HCT116 (cell line): ENCODE measurements around the gene C9orf50. TPM values are rescaled to one million over a fixed set of nuclear protein-coding genes. Genes with fewer than 3 reads are reported as not detected.

Experiments
- ATAC-seq: fragments of 200-7000 bp; cut with Tn5 transposase; 2 replicates; pipeline ENCODE4 v1.9.1; 2020; ENCODE audit warnings: mild to moderate bottlenecking, moderate library complexity
- BruUV-seq: library from RNA; stranded (reverse); fragments of 400-500 nt; replicated peaks from 2 replicates; lab custom pipeline; 2021; lab: Mats Ljungman, UMichigan
- CTCF ChIA-PET: fragments of 300-600 bp; sonication (Branson Sonifier 250); formaldehyde crosslinking; loops from one replicate; lab custom pipeline; 2021; ENCODE audit warnings: antibody characterized with exemption; lab: Charles Lee
- POLR2A ChIA-PET: fragments of 300-600, 350-600 bp; sonication (Branson Sonifier 250); formaldehyde crosslinking; loops from one replicate; lab custom pipeline; 2021; ENCODE audit warnings: antibody characterized with exemption; lab: Charles Lee
- RAD21 ChIA-PET, 2 experiments: fragments of 300-600 bp; sonication (Branson Sonifier 250); formaldehyde crosslinking; loops; one replicate each; lab custom pipeline; 2023; ENCODE audit warnings: low total read pairs in 2 of 2; ENCODE audit not compliant: uncharacterized antibody in 2 of 2, unreplicated experiment in 2 of 2, low non-redundant PET in 1 of 2; lab: Charles Lee
- DNase-seq: peaks from one replicate; pipeline ENCODE4 v3.0.0-alpha.2; 2010; ENCODE audit warnings: low read depth, low spot score
- H2AFZ ChIP-seq: fragments of 200-600 bp; shearing (Covaris generic), sonication (generic); 2 replicates; pipeline ENCODE4 v1.6.1; 2017; ENCODE audit warnings: low read depth, mixed run types, mixed read lengths, antibody characterized with exemption, low read length; ENCODE audit not compliant: poor library complexity, severe bottlenecking
- H3K27ac ChIP-seq: 2 replicates; pipeline ENCODE4 v1.5.1; 2012; ENCODE audit warnings: low read depth, low read length
- H3K27me3 ChIP-seq: fragments of 200-600 bp; sonication (generic); 2 replicates; pipeline ENCODE4 v1.6.1; 2016; ENCODE audit warnings: mixed run types, low read length, mixed read lengths; ENCODE audit not compliant: insufficient read depth
- H3K36me3 ChIP-seq, 2 experiments: fragments of 200-500 bp in 1 of 2; fragments of 200-600 bp in 1 of 2; sonication (Bioruptor generic) in 1 of 2; sonication (generic) in 1 of 2; 2 replicates each; pipeline versions ENCODE4 v1.5.1 to v1.6.1; 2014 to 2016; ENCODE audit warnings: low read length in 2 of 2, inconsistent platforms in 1 of 2, mixed read lengths in 1 of 2, mixed run types in 1 of 2; ENCODE audit not compliant: insufficient read depth in 2 of 2, control insufficient read depth in 1 of 2
- H3K4me1 ChIP-seq, 2 experiments: fragments of 200-600 bp in 1 of 2; sonication (generic) in 1 of 2; 2 replicates each; pipeline versions ENCODE4 v1.5.1 to v1.6.1; 2012 to 2017; ENCODE audit warnings: low read length in 2 of 2, inconsistent platforms in 1 of 2, mild to moderate bottlenecking in 1 of 2, mixed read lengths in 1 of 2, mixed run types in 1 of 2, moderate library complexity in 1 of 2; ENCODE audit not compliant: insufficient read depth in 2 of 2, control insufficient read depth in 1 of 2
- H3K4me2 ChIP-seq: fragments of 200-600 bp; sonication (generic); 2 replicates; pipeline ENCODE4 v1.6.1; 2017; ENCODE audit warnings: mixed run types, low read length, mixed read lengths
- H3K4me3 ChIP-seq, 2 experiments: fragments of 200-600 bp in 1 of 2; sonication (generic) in 1 of 2; replicated peaks in 1 of 2; 2 replicates each; pipeline ENCODE4 v1.5.1; 2011 to 2016; ENCODE audit warnings: low read length in 2 of 2, control low read depth in 1 of 2, low read depth in 1 of 2, mild to moderate bottlenecking in 1 of 2, mixed read lengths in 1 of 2, mixed run types in 1 of 2
- H3K79me2 ChIP-seq: fragments of 200-600 bp; sonication (generic); 2 replicates; pipeline ENCODE4 v1.6.1; 2017; ENCODE audit warnings: mild to moderate bottlenecking, mixed run types, low read length, moderate library complexity, mixed read lengths; ENCODE audit not compliant: insufficient read depth
- H3K9ac ChIP-seq: fragments of 200-600 bp; sonication (generic); 2 replicates; pipeline ENCODE4 v1.6.1; 2016; ENCODE audit warnings: low read length, mixed read lengths
- H3K9me2 ChIP-seq: fragments of 200-600 bp; sonication (generic), shearing (Covaris generic); 2 replicates; pipeline ENCODE4 v1.6.1; 2017; ENCODE audit warnings: mixed run types, mild to moderate bottlenecking, moderate library complexity; ENCODE audit not compliant: insufficient read depth
- H3K9me3 ChIP-seq, 2 experiments: fragments of 200-500 bp in 1 of 2; fragments of 200-600 bp in 1 of 2; sonication (Bioruptor generic) in 1 of 2; sonication (generic) in 1 of 2; 2 replicates each; pipeline ENCODE4 v1.6.1; 2014 to 2017; ENCODE audit warnings: low read length in 2 of 2, mixed read lengths in 2 of 2, inconsistent platforms in 1 of 2, low read depth in 1 of 2, mild to moderate bottlenecking in 1 of 2, mixed run types in 1 of 2, moderate library complexity in 1 of 2; ENCODE audit not compliant: control insufficient read depth in 1 of 2, insufficient read depth in 1 of 2
- H4K20me1 ChIP-seq: fragments of 200-600 bp; sonication (generic), shearing (Covaris generic); 2 replicates; pipeline ENCODE4 v1.6.1; 2017; ENCODE audit warnings: mixed run types, mild to moderate bottlenecking, moderate library complexity; ENCODE audit not compliant: insufficient read depth
- CBX3 ChIP-seq: IDR thresholded peaks from 2 replicates; pipeline ENCODE4 v1.6.1; 2012; ENCODE audit warnings: low read depth
- CEBPB ChIP-seq: IDR thresholded peaks from 2 replicates; pipeline ENCODE4 v1.6.1; 2012; ENCODE audit warnings: low read depth
- EGR1 ChIP-seq: IDR thresholded peaks from 2 replicates; pipeline ENCODE4 v1.6.1; 2012; ENCODE audit warnings: low read depth
- FOSL1 ChIP-seq: IDR thresholded peaks from 2 replicates; pipeline ENCODE4 v1.6.1; 2012; ENCODE audit warnings: low read depth
- JUND ChIP-seq: IDR thresholded peaks from 2 replicates; pipeline ENCODE4 v1.6.1; 2012
- POLR2AphosphoS5 ChIP-seq: IDR thresholded peaks from 2 replicates; pipeline ENCODE4 v1.6.1; 2011; ENCODE audit warnings: mild to moderate bottlenecking, low read depth, low read length, moderate library complexity
- RAD21 ChIP-seq: IDR thresholded peaks from 2 replicates; pipeline ENCODE4 v1.6.1; 2012; ENCODE audit warnings: low read depth, mild to moderate bottlenecking
- SP1 ChIP-seq: IDR thresholded peaks from 2 replicates; pipeline ENCODE4 v1.6.1; 2012; ENCODE audit warnings: low read depth
- ZNF274 ChIP-seq: fragments of 200-500 bp; sonication (Bioruptor generic); IDR thresholded peaks from 2 replicates; pipeline ENCODE4 v1.6.1; 2014; ENCODE audit warnings: mild to moderate bottlenecking, low read depth, low read length, inconsistent platforms
- intact Hi-C: fragments of 100-400 bp; cut with micrococcal nuclease; formaldehyde crosslinking; loops from 2 replicates; pipeline ENCODE4 v1.10.0; 2022
- total RNA-seq: library from RNA; stranded (reverse); gene quantifications from one replicate; pipeline ENCODE4 v1.2.1, GENCODE V29; 2021; ENCODE audit not compliant: unreplicated experiment
- TF ChIP-seq, protein P1 (sequence below), 3 experiments: fragments of 200-600 bp in 1 of 3; sonication (generic) in 1 of 3; IDR thresholded peaks in 2 of 3; conservative IDR thresholded peaks in 1 of 3; 2 replicates each; pipeline ENCODE4 v1.5.1; 2012 to 2017; ENCODE audit warnings: low read depth in 2 of 3, low read length in 2 of 3, antibody characterized with exemption in 1 of 3, borderline replicate concordance in 1 of 3, control low read depth in 1 of 3, mild to moderate bottlenecking in 1 of 3, mixed read lengths in 1 of 3, mixed run types in 1 of 3, moderate library complexity in 1 of 3; ENCODE audit not compliant: insufficient read depth in 1 of 3
- TF ChIP-seq, protein P2 (sequence below): IDR thresholded peaks from 2 replicates; pipeline ENCODE4 v1.6.1; 2011; ENCODE audit warnings: mild to moderate bottlenecking, low read length, moderate library complexity; ENCODE audit not compliant: insufficient replicate concordance; ENCODE audit errors: extremely low read depth
- TF ChIP-seq, protein P3 (sequence below): IDR thresholded peaks from 2 replicates; pipeline ENCODE4 v1.6.1; 2012

C9orf50 gene
- total RNA-seq, 1 experiment from 2014 or later, result not detected

DNA sequence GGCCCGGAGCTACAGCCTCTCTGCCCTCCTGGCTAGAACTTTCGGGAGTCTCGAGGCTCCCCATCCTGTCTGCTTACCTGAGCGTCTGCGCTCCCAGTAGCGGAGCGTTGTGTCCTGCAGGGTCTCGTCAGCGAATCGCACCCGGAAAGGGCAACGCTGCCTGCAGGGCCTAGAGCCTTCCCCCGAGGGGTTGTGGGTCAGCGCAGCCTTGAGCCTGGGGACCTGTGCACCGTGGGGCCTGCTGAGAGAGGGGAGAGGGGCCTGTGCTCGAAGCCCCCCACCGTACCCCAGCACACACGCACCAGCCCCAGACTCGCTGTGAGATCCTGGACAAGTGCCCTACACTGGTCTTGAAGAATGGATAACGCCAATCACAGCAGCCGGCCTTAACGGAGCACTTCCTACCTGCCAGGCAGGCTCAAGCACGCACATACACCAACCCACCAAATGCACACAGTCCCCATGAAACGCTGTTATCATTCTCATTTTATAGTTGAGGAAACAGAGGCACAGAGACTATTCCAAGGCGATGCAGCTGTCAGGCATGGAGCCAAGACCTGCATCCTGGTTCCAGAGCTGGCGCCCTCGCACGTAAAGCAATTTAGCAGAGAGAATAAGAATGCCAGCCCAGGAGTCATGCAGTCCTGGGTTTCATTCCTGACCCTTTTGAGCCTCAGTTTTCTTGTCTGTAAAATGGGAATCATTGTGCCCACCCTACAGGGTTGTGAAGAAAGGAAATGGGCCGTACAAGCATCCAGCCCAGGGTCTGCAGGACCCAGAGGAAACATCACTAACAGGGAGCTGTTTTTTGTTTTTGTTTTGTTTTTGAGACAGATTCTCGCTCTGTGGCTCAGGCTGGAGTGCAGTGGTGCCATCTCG lies 5.3 kb downstream of the C9orf50 start:
- Histone ChIP-seq H3K27ac (no peak overlapping the region), H3K4me3 (no peak overlapping the region), H3K9me3 (no peaks in the 10 kb centered on the region), H3K9me2 (no peaks in the 10 kb centered on the region), H4K20me1 (no peaks in the 10 kb centered on the region), H3K9ac (no peak overlapping the region), H2AFZ (no peak overlapping the region), H3K4me1 (peaks cover 32 to 55% of the 10 kb centered on the region in 2 experiments), H3K27me3 (no peaks in the 10 kb centered on the region), H3K79me2 (no peaks in the 10 kb centered on the region; the same call in 1 of the 2 replicates), H3K36me3 (no peaks in the 10 kb centered on the region), H3K4me2 (no peak overlapping the region)
- ChIA-PET CTCF (no interaction called here), RAD21 (no interaction called here), POLR2A (no interaction called here)
- ATAC-seq (no peak), DNase-seq (no peak)
- intact Hi-C loops, result loop anchor here (2.0 kb wide), 1 partner anchor 439 kb away; no protein-coding TSS in a partner anchor
- BruUV-seq, result no TSS peak
- TF ChIP-seq FOSL1, result no peak
- TF ChIP-seq POLR2AphosphoS5, result peak; percentile 23; the same call in 1 of the 2 replicates
- no peak for TF ChIP-seq SP1

DNA sequence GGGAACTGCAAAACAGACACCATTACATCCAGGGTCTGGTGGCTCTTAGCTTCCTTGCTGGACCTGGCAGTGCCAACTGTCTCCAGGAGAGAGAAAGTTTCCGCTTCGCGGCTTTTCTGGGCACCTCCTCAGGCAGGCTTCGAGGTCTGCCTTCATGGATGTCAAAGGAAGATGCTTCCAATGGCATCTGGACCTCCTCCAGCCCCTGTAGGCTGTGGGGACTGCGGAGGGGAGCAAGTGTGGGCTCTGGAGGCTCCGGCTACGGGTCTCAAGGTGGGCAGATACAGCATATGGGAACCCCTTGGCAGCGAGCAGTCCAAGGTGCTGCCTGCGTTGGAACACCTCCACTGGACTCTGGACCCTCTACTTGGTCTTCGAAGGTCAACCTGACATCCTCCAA lies 6.0 kb downstream of the C9orf50 start:
- no TSS peak for BruUV-seq
- Histone ChIP-seq H3K4me1 (peaks cover 33 to 61% of the 10 kb centered on the region in 2 experiments), H3K27me3 (no peaks in the 10 kb centered on the region), H3K9ac (no peak overlapping the region), H3K27ac (no peak overlapping the region)
- TF ChIP-seq, protein P1, sequence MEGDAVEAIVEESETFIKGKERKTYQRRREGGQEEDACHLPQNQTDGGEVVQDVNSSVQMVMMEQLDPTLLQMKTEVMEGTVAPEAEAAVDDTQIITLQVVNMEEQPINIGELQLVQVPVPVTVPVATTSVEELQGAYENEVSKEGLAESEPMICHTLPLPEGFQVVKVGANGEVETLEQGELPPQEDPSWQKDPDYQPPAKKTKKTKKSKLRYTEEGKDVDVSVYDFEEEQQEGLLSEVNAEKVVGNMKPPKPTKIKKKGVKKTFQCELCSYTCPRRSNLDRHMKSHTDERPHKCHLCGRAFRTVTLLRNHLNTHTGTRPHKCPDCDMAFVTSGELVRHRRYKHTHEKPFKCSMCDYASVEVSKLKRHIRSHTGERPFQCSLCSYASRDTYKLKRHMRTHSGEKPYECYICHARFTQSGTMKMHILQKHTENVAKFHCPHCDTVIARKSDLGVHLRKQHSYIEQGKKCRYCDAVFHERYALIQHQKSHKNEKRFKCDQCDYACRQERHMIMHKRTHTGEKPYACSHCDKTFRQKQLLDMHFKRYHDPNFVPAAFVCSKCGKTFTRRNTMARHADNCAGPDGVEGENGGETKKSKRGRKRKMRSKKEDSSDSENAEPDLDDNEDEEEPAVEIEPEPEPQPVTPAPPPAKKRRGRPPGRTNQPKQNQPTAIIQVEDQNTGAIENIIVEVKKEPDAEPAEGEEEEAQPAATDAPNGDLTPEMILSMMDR (IDR thresholded peaks at IDR 0.05 in 2 of 3, conservative IDR thresholded peaks at IDR 0.05 in 1 of 3; ENCODE audit: borderline replicate concordance in 1 of 3, insufficient read depth in 1 of 3, low read depth in 2 of 3, low read length in 2 of 3), result no peak
- TF ChIP-seq CBX3 (no peak), SP1 (no peak), ZNF274 (no peak), EGR1 (no peak), JUND (no peak), RAD21 (no peak), CEBPB (no peak)
- TF ChIP-seq, protein P2, sequence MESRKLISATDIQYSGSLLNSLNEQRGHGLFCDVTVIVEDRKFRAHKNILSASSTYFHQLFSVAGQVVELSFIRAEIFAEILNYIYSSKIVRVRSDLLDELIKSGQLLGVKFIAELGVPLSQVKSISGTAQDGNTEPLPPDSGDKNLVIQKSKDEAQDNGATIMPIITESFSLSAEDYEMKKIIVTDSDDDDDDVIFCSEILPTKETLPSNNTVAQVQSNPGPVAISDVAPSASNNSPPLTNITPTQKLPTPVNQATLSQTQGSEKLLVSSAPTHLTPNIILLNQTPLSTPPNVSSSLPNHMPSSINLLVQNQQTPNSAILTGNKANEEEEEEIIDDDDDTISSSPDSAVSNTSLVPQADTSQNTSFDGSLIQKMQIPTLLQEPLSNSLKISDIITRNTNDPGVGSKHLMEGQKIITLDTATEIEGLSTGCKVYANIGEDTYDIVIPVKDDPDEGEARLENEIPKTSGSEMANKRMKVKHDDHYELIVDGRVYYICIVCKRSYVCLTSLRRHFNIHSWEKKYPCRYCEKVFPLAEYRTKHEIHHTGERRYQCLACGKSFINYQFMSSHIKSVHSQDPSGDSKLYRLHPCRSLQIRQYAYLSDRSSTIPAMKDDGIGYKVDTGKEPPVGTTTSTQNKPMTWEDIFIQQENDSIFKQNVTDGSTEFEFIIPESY, result no peak
- TF ChIP-seq, protein P3, sequence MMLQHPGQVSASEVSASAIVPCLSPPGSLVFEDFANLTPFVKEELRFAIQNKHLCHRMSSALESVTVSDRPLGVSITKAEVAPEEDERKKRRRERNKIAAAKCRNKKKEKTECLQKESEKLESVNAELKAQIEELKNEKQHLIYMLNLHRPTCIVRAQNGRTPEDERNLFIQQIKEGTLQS, result no peak
- TF ChIP-seq, all 23 proteins: peak for 0
- ChIA-PET RAD21 (interaction anchor here in 1 of 2 experiments (1.1 kb wide), 1 partner anchor 9 kb away, joined by 9 read pairs; no protein-coding TSS in a partner anchor), CTCF (interaction anchor here (0.6 to 1.7 kb wide), 2 partner anchors 10 to 472 kb away, joined by 3 to 13 read pairs; no protein-coding TSS in a partner anchor), POLR2A (no interaction called here)
- Histone ChIP-seq H3K9me3 (no peaks in the 10 kb centered on the region), H2AFZ (no peak overlapping the region), H3K4me3 (no peak overlapping the region), H3K36me3 (no peaks in the 10 kb centered on the region), H3K9me2 (no peaks in the 10 kb centered on the region), H4K20me1 (no peaks in the 10 kb centered on the region), H3K4me2 (no peak overlapping the region), H3K79me2 (no peaks in the 10 kb centered on the region; the same call in 1 of the 2 replicates)
- intact Hi-C loops, result loop anchor here (5.0 kb wide), 1 partner anchor 208 kb away; no protein-coding TSS in a partner anchor
- no peak for ATAC-seq
- no peak for DNase-seq
